ENCODE measurements around the gene SLC25A28.

Gene SLC25A28

DNA sequence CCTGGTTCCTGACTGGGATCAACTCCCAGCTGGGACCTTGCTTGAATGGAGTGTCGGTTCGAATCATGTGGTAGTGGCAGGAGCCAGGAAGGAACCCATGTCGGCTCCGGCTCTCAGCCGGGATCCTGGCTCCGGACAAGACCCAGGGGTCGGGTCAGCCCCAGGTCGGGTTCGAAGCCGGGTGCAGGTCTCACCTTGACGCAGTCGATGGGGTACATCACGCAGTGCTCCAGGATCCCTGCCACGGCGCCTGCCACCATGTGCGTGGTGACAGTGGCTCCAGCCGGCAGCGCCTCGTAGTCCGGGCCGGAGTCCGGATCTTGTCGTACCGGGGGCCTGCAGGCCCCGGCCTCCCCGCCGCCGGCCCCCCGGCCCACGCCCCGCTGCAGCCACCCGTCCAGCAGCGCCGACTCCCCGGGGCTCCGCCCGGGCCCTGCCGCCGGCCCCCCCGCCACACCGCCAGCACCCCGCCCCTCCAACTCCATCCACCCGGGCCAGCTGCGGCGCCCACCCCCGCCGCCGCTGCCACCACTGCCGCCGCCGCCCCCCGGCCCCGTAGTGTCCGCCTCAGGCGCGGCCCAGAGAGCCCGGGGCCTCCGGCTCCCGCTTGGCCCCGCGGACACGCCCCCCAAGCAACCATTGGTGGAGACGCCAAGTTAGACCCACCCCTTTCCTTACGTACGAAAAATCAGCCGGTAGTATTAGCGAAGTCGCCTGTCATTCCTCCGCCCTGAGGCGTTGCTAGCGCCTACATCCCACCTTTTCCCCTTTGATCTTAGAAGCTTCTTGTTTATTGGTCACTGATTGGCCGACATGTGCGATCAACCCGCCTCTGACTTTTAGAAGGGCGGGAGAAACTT is at the start of gene SLC25A28:
TSS of gene SLC25A28 (minus strand) at position 589 of the 860 bp plus-strand sequence. CDS start at position 485, 104 bp downstream.
- peak; percentile 97 for DNase-seq

DNA sequence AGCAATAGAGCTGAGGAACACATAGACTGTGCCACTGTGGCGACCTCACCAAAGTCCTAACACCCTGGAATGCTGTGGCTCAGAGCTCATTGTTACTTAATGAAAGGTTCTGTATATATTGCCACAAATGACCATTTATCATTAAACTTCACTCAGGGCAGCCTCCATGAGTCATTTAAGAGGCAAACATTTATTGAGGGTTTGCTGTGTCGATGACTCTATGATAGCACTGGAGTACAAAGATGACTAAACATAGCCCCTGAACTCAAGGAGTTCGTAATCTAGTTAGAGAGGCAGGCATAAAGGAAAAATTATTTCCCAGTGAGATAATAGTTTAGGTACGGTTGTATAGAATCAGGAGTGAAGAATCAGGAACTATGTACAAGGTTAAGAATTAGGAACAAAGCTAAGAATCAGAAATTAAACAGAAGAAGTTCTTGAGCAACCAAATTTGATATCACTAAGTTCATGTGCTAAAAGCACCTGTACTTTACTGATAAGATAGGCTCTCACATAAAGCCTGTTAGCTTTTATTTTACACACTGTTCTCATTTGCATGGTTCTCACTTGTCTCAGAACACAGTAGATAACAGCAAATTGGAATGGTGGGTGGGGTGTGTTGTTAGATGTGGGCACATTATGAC is 47.0 kb upstream of the SLC25A28 start:
- DNase-seq, result no peak

DNA sequence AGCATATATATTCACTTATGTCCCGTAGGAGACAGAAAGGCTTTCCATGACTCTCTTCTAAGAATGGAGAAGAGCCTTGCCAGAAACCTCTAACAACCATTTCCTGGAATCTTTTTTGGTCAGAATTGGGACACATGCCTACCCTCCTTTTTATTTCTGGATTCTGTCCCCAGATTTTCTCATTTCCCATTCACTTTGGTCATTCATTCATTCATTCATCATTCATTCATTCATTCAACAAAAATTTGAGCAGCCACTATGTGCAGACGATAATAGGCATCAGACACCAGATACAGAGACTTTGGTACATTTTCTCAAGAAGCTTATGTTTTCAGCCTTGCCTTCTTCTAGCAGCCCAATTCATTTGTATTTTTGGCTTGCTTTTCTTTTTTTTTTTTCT is 45.1 kb upstream of the SLC25A28 start:
- no peak for DNase-seq

GRCh38 chr10:99661377-99661763 is 41.1 kb upstream of the SLC25A28 start:
- DNase-seq, result no peak

GRCh38 chr10:99660662-99661376 is 40.6 kb upstream of the SLC25A28 start:
- no peak for DNase-seq

DNA sequence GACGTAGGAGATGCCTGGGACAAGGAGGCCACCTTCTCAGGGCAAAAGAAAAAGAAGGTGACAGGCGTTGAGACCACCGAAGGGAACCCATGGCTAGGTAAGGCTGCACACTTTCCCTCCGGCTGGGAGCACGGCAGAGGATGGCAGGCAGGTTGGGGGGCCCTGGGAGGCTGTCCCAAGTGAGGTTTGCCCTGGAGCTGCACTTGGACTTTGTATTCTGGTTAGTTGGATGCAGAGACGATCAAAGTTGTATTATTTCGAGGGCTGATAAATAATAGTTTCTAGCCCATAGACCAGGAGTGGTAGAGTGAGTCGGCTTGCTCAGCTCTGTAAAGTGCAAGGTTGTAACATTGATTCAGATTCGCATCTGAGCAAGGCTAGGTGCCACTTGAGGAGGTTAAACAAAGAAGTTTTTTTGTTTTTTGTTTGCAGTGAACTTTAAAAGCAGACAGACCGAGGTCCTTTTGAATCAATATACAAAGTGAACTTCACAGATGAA is 39.7 kb upstream of the SLC25A28 start:
- no peak for DNase-seq

DNA sequence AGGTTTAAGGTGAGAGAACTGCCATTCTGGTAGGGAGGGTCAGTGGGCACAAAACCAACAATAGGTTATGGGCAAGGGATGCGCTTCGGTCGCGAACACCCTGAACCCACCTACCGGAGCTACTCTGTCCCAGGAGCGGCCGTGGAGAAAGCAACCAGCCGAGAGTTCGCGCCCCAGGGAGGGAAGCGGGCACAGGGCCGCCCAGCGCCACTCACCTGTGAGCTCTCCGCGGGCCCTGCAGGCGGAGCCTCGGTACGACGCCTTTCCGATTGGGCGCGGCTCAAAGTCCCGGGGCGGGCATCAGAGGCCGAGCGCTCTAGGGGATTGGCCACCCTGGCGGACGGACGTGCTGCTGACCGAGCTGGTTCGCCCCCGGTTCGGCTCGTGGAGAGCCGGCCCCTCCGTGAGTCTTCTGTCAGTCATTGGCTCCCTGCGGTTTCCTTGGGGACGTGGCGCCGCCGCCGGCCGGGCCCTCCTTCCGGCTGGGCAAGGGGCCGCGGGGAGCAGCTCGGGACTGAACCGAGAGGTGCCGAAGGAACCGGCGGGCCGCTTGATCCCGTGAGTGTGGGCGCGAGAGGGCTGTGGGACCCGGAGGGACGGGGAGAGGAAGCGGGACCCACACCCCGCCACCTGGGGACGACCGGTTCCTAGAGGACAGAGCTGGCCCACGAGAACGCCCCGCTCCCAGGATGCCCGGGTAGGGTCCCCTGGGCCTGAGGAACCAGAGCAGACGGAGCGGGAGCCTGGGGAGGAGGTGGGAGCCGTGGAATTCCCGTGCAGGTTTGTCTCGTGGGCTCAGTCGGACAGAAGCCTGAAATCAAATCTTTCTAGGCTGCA is 39.0 kb upstream of the SLC25A28 start, which contains the start of gene ENTPD7:
TSS of gene ENTPD7 (plus strand) at position 479 of the 837 bp plus-strand sequence. CDS start 448 bp downstream, outside the sequence.
- peak; percentile 83 for DNase-seq

- DNase-seq, result no peak
These were observed 38.4 kb upstream of the SLC25A28 start for GRCh38 chr10:99658622-99659030.

- DNase-seq, result no peak
These were observed 36.2 kb upstream of the SLC25A28 start for GRCh38 chr10:99656199-99657064.

GRCh38 chr10:99654390-99655175 is 34.3 kb upstream of the SLC25A28 start:
- DNase-seq, result no peak

DNA sequence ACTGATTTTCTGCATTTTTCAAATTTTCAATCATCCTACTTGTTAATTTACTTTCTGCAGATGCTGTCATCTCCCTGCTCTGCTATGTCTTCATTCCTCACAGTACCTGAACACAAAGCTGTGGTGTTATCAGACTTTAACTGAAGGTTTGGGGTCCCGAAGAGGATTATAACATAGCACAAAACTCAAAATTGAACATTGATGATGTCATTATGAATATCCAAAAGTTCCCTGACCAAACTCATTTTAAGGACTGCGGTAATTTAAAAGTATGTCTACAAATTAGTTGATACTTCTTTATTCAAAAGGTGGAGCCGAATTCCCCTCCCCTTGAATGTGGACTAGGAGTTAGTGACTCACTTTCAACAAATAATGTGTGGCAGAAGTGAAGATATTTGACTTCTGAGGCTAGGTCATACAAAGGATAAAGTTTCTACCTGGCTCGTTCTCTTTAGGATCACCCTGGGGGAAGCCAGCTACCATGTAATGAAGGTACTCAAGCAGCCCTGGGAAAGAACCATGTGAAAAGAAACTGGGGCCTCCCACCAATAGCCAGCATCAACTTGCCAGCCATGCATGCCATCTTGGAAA is 32.7 kb upstream of the SLC25A28 start:
- DNase-seq, result no peak

GRCh38 chr10:99648717-99649116 is 28.5 kb upstream of the SLC25A28 start:
- no peak for DNase-seq

DNA sequence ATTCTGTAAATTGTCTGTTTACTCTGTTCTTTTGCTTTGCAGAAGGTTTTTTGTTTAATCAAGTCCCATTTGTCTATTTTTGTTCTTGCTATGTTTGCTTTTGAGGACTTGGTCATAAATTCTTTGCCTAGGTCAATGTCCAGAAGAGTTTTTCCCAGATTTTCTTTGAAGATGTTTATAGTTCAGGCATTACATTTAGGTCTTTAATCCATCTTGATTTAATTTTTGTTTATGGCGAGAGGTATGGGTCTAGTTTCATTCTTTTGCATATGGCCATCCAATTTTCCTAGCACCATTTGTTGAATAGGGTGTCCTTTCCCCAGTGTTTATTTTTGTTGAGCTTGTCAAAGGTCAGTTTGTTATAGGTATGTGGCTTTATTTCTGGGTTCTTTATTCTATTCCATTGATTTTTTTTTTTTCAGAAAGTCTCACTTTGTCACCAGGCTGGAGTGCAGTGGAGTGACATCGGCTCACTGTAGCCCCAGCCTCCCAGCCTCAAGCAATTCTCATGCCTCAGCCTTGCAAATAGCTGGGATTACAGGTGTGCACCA is 27.4 kb upstream of the SLC25A28 start:
- DNase-seq, result no peak

- DNase-seq, result no peak
These were observed 13.6 kb upstream of the SLC25A28 start for GRCh38 chr10:99633832-99634231.

DNA sequence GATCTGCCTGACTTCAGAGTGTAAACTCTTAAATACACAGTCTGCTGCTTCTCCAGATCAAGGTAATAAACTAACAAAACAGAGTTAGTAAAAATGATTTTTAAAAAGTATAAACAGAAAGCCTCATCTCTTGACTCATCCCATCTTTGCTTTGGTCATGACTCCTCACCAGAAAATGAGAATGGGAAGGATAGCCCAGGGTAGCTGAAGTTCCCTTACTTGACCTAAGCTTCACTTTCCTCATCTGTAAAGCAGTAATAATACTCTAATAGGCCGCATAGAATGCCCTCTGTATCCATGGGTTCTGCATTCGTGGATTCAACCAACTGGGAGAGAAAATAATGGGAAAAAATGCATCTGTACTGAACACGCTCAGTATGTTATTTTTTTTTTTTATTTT is 11.3 kb upstream of the SLC25A28 start:
- no peak for DNase-seq

DNA sequence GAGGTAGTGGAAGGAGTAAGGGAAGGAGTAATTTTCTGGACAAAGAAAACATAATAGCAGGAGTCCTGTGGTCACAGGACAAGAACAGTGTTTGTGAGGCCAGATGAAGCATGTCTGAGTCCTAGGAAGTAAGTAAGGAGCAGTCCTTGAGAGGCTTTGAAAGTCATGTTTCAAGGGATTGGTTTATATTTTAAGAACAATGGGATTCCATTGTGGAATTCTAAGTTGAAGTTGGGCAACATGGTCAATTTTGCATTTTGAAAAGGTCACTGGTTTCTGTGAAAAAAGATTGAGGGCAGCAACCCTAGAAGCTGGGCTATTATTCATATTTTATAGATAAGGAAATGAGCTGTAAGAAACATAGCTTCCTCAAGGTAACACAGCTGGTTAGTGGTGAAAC is 10.8 kb upstream of the SLC25A28 start:
- no peak for DNase-seq

DNA sequence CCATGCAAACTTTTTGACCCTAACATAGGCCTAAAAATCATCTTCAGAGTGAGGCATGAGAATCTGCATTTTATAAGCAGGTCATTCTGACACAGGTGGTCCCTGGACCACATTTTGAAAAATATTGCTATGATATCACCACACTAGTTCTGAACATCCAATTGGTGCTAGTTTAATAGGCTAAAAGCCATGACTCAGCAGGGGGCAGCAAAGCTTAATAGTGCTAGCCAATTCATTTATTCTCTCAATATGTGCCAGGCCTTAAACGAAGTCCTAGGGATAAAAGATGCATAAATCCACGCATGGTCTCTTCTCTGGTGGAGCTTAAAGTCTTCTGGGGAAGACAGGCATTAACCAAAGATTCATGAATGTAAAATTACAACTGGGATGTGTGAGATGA is 10.2 kb upstream of the SLC25A28 start:
- DNase-seq, result no peak

GRCh38 chr10:99629625-99629978 is 9.4 kb upstream of the SLC25A28 start:
- DNase-seq, result no peak

DNA sequence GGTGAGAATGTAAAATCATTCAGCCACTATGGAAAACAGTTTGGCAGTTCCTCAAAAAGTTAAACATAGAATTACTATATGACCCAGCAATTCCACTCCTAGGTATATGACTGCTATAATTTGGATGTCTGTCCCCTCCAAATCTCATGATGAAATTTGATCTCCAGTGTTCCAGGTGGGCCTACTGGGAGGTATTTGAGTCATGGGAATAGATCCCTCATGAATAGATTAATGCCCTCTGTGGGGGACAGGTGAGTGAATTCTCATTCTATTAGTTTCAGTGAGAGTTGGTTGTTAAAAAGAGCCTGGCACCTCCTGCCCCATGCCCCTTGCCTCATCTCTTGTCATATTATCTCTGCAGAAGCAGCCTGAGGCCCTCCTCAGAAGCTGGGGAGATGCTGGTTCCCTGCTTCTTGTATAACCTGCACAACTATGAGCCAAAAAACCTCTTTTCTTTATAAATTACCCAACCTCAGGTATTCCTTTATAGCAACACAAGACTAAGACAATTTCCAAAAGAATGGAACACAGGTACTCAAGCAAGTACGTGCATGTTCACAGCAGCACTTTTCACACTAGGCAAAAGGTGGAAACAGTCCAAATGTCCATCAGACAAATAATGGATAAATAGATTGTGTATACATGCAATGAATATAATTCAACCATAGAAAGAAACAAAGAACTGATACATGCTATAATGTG is 8.8 kb upstream of the SLC25A28 start:
- DNase-seq, result no peak
